Panc1 (cell line): ENCODE measurements around the gene COP1. TPM values are rescaled to one million over a fixed set of nuclear protein-coding genes. Genes with fewer than 3 reads are reported as not detected.

Experiments used
- ATAC-seq: fragments of 200-7000 bp; cut with Tn5 transposase; 2 replicates; pipeline ENCODE4 v1.9.1; 2020; ENCODE audit warnings: mild to moderate bottlenecking, moderate library complexity
- BruUV-seq: library from RNA; stranded (reverse); fragments of 400-500 nt; replicated peaks from 2 replicates; lab custom pipeline; 2021; lab: Mats Ljungman, UMichigan
- CTCF ChIA-PET: fragments of 300-600 bp; sonication (Branson Sonifier 250); formaldehyde crosslinking; loops from one replicate; lab custom pipeline; 2022; ENCODE audit warnings: antibody characterized with exemption; lab: Charles Lee
- POLR2A ChIA-PET: fragments of 300-600 bp; sonication (Branson Sonifier 250); formaldehyde crosslinking; loops from one replicate; lab custom pipeline; 2022; ENCODE audit warnings: antibody characterized with exemption; lab: Charles Lee
- DNase-seq: peaks from one replicate; pipeline ENCODE4 v3.0.0-alpha.2; 2010; ENCODE audit warnings: low read depth, low spot score
- H3K27ac ChIP-seq: 2 replicates; pipeline ENCODE4 v1.5.1; 2011; ENCODE audit warnings: mild to moderate bottlenecking, low read length, inconsistent platforms
- H3K27me3 ChIP-seq: fragments of 200-500 bp; sonication (Bioruptor generic); 2 replicates; pipeline ENCODE4 v1.6.0; 2014; ENCODE audit warnings: low read length, inconsistent platforms; ENCODE audit not compliant: control insufficient read depth, insufficient read depth
- H3K36me3 ChIP-seq: fragments of 200-500 bp; sonication (Bioruptor generic); 2 replicates; pipeline ENCODE4 v1.5.1; 2014; ENCODE audit warnings: inconsistent platforms, mild to moderate bottlenecking, low read length, moderate library complexity; ENCODE audit not compliant: control insufficient read depth, insufficient read depth
- H3K4me1 ChIP-seq: 2 replicates; pipeline ENCODE4 v1.5.1; 2011; ENCODE audit warnings: inconsistent platforms, mild to moderate bottlenecking, low read length, moderate library complexity; ENCODE audit not compliant: control insufficient read depth, insufficient read depth
- H3K4me3 ChIP-seq, 2 experiments: 2 replicates each; pipeline ENCODE4 v1.5.1; 2011 to 2012; ENCODE audit warnings: low read depth in 2 of 2, low read length in 2 of 2, mild to moderate bottlenecking in 2 of 2, inconsistent platforms in 1 of 2, moderate library complexity in 1 of 2
- H3K9me3 ChIP-seq: fragments of 200-500 bp; sonication (Bioruptor generic); 2 replicates; pipeline ENCODE4 v1.5.1; 2014; ENCODE audit warnings: low read depth, mild to moderate bottlenecking, inconsistent platforms, low read length, moderate library complexity; ENCODE audit not compliant: control insufficient read depth, insufficient read depth
- CTCF ChIP-seq: fragments of 450-650 bp; IDR thresholded peaks from 2 replicates; pipeline ENCODE4 v1.5.1; 2017; ENCODE audit warnings: mild to moderate bottlenecking
- POLR2AphosphoS5 ChIP-seq: IDR thresholded peaks from 2 replicates; pipeline ENCODE4 v1.6.1; 2012; ENCODE audit warnings: mild to moderate bottlenecking, low read depth, low read length, moderate library complexity
- REST ChIP-seq, 2 experiments: IDR thresholded peaks; 2 replicates each; pipeline ENCODE4 v1.6.1; 2011 to 2012; ENCODE audit warnings: low read depth in 2 of 2, control low read depth in 1 of 2, low read length in 1 of 2, mild to moderate bottlenecking in 1 of 2, moderate library complexity in 1 of 2; ENCODE audit not compliant: insufficient read depth in 1 of 2
- SIN3A ChIP-seq: IDR thresholded peaks from 2 replicates; pipeline ENCODE4 v1.6.1; 2012; ENCODE audit warnings: low read depth, mild to moderate bottlenecking, low read length, moderate library complexity, borderline replicate concordance; ENCODE audit not compliant: insufficient read depth
- TCF7L2 ChIP-seq: IDR thresholded peaks from 2 replicates; pipeline ENCODE4 v1.6.1; 2011; ENCODE audit warnings: mild to moderate bottlenecking, low read depth, low read length, inconsistent platforms
- in situ Hi-C: cut with HindIII; loops from 2 replicates; pipeline ENCODE4 v1.10.0; 2016; ENCODE audit warnings: low sequenced_read_pairs, low pct_unique_long_range_greater_than_20kb
- intact Hi-C: fragments of 100-400 bp; cut with micrococcal nuclease; formaldehyde crosslinking; loops from one replicate; pipeline ENCODE4 v1.10.0; 2022; ENCODE audit not compliant: unreplicated experiment
- total RNA-seq: library from RNA; stranded (reverse); gene quantifications from one replicate; pipeline ENCODE4 v1.2.1, GENCODE V29; 2021; ENCODE audit not compliant: unreplicated experiment

The COP1 gene
- total RNA-seq, 1 experiment from 2014 or later = 36.5 TPM

- POLR2A ChIA-PET = no interaction called here
- no peak for DNase-seq
- no peaks in the 10 kb centered on the region for H3K4me1 ChIP-seq
- TF ChIP-seq CTCF (no peak), POLR2AphosphoS5 (no peak), TCF7L2 (no peak), SIN3A (no peak), REST (IDR thresholded peaks at IDR 0.05; ENCODE audit: insufficient read depth in 1 of 2, low read depth in 2 of 2, low read length in 1 of 2) (no peak)
- H3K4me3 ChIP-seq = no peak overlapping the region
- in situ Hi-C loops = no loop called here
- no peaks in the 10 kb centered on the region for H3K9me3 ChIP-seq
- no peaks in the 10 kb centered on the region for H3K27me3 ChIP-seq
- ATAC-seq = no peak
- no TSS peak for BruUV-seq
- H3K27ac ChIP-seq = no peak overlapping the region
- H3K36me3 ChIP-seq = no peaks in the 10 kb centered on the region
- intact Hi-C loops = no loop called here
- CTCF ChIA-PET = no interaction called here
Observed at GRCh38 chr1:175922254-175922881, 284.7 kb downstream of the COP1 start.

- ChIA-PET CTCF (no interaction called here), POLR2A (no interaction called here)
- Histone ChIP-seq H3K36me3 (no peaks in the 10 kb centered on the region), H3K27me3 (no peaks in the 10 kb centered on the region), H3K4me1 (no peaks in the 10 kb centered on the region), H3K4me3 (no peak overlapping the region), H3K27ac (no peak overlapping the region), H3K9me3 (no peaks in the 10 kb centered on the region)
- DNase-seq (no peak), ATAC-seq (no peak)
- in situ Hi-C loops (no loop called here), intact Hi-C loops (no loop called here)
- TF ChIP-seq POLR2AphosphoS5 (no peak), SIN3A (no peak), REST (IDR thresholded peaks at IDR 0.05; ENCODE audit: insufficient read depth in 1 of 2, low read depth in 2 of 2, low read length in 1 of 2) (no peak)
- no TSS peak for BruUV-seq
Observed at GRCh38 chr1:175920381-175920780, 286.7 kb downstream of the COP1 start.
